HG03039 (cell line): ENCODE results near the gene OPTC.

Source experiments
- ATAC-seq: cut with Tn5 transposase; IDR thresholded peaks from one replicate; pipeline ENCODE4 v1.9.1; 2021; ENCODE audit warnings: mild to moderate bottlenecking, moderate library complexity; ENCODE audit not compliant: unreplicated experiment

Gene OPTC

DNA sequence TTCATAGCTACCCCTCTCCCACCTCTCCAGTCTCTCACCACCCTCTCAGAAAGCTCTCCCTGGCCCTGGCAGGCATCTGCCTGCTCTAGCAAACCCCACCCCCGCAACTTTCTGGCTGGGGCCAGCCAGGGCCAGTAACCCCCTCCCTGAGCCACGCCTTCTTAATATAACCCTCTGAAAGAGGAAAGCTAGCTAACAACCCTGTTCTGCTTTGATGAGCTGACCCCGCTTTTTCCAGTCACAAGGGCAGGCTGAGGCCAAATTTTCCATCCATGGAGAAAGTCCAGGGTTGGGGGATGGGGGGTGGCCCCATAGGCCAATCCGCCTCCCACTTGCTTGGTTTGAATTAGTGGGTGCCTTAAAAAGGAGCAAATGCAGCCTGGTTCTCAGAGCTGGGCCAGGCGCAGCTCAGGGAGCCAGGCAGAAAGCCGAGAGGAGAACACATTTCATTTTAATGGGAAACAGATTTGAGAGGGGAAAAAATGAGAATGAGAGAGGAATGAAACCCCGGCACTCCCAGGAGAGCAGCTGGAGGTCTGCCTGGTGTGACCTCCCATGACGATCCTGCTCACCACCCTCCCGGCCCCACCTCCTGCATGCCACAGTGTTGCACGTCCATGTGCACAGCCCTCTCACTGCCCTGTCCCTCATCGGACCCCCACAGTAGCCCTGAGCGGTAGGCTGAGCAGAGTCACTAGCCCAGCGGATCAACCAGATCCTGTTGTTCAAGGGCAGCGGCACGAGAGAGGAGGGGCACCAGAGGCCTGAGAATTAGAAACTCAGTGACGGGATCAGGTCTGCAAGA is 62.3 kb downstream of the OPTC start:
- no peak for ATAC-seq

DNA sequence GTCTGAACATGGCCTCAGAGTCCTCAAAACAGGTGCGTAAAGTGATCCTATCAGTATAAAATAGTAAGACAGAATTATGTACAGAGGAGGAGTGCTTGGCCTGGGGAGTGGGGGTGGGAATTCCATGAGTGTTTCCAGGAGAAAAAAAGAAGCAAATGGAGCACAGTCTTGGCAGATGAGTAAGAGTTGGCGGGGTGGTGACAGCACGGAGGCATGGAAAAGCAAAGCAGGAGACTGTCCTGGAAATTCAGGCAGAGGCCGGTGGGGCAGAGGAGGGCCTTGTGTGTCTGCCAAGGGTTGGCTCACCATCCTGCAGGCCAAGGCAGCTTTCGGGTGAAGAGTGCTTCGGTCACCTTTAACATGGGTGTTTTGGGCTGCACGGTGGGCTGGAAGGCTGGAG is 63.4 kb downstream of the OPTC start:
- ATAC-seq: no peak

DNA sequence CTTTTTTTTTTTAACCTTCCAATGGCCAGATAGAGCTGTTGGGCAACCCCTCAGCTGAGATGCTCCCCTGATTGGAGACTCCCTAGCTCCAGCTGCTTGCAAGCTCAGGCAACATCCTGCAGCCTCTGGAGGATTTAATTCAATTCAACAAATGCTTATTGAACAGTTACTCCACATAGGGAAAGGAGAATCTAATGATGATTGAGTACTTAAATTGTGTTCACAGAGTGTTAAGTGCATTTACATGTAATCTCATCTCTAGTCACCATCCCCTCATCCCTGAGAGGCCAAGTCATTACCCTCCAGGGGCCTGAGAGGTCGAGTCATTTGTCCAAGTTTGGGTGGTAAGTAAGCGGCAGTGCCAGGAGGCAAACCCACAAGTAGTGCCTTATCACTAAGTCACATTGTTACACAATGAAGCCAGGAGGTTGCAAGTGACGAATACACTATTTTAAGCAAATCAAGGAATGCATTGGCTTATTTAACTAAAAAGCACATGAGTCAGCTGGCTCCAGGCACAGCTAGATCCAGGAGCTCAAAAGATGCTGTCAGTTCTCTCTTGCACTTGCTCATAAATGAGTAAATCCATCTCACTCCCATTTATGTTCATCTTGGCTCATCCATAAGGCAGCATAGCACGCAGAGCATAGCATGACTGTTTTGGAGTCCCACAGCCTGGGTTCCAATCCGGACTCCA is 64.3 kb downstream of the OPTC start:
- ATAC-seq: no peak
